IPS-20b (cell line): Measurements from ENCODE around the gene GGCX.
"Not testable (repeated sequence)": the region's sequence is repeated elsewhere in the genome, so short reads cannot be mapped to it uniquely, and the experiment has no call there.

Experiments
- H3K27ac ChIP-seq: one replicate; pipeline ENCODE4 v1.5.1; 2013; ENCODE audit warnings: low read length
- H3K27me3 ChIP-seq: 2 replicates; pipeline ENCODE4 v1.6.1; 2013; ENCODE audit warnings: mild to moderate bottlenecking, low read length, inconsistent platforms; ENCODE audit not compliant: insufficient read depth
- H3K36me3 ChIP-seq: 2 replicates; pipeline ENCODE4 v1.6.1; 2013; ENCODE audit warnings: low read depth, mild to moderate bottlenecking, inconsistent platforms, low read length, moderate library complexity; ENCODE audit not compliant: insufficient read depth
- H3K4me1 ChIP-seq: 2 replicates; pipeline ENCODE4 v1.6.1; 2013; ENCODE audit warnings: mild to moderate bottlenecking, control low read depth, inconsistent platforms, low read length, moderate library complexity; ENCODE audit not compliant: insufficient read depth
- H3K4me3 ChIP-seq: 2 replicates; pipeline ENCODE4 v1.5.1; 2013; ENCODE audit warnings: mild to moderate bottlenecking, low read length, inconsistent platforms
- H3K9ac ChIP-seq: 2 replicates; pipeline ENCODE4 v1.6.1; 2013; ENCODE audit warnings: low read depth, mild to moderate bottlenecking, inconsistent platforms, low read length, moderate library complexity
- H3K9me3 ChIP-seq: 2 replicates; pipeline ENCODE4 v1.6.1; 2013; ENCODE audit warnings: mild to moderate bottlenecking, low read depth, low read length, inconsistent platforms; ENCODE audit not compliant: insufficient read depth

Gene GGCX

GRCh38 chr2:85561280-85562212 lies at the start of gene GGCX:
Gene GGCX (minus strand): TSS chr2:85561493. CDS start chr2:85561428, 65 bp downstream.
- H3K27me3 ChIP-seq = no peaks in the 10 kb centered on the region
- peak within 1 kb of the TSS; percentile 89 for H3K27ac ChIP-seq
- peak within 1 kb of the TSS; percentile 95 for H3K9ac ChIP-seq
- H3K36me3 ChIP-seq = peaks cover 19% of the 10 kb centered on the region
- H3K9me3 ChIP-seq = no peaks in the 10 kb centered on the region
- H3K4me1 ChIP-seq = peaks cover 5% of the 10 kb centered on the region; the same call in 1 of the 2 replicates
- H3K4me3 ChIP-seq = peak within 1 kb of the TSS; percentile 86

- no peak overlapping the region for H3K9ac ChIP-seq
- peaks cover 25% of the 10 kb centered on the region for H3K36me3 ChIP-seq
- no peaks in the 10 kb centered on the region for H3K27me3 ChIP-seq
- no peaks in the 10 kb centered on the region for H3K9me3 ChIP-seq
- H3K4me1 ChIP-seq = no peaks in the 10 kb centered on the region
- H3K27ac ChIP-seq = no peak overlapping the region
- H3K4me3 ChIP-seq = no peak overlapping the region
Observed at GRCh38 chr2:85607268-85608215, 46.2 kb upstream of the GGCX start.

- Histone ChIP-seq H3K9ac (no peak overlapping the region), H3K27me3 (no peaks in the 10 kb centered on the region), H3K36me3 (peaks cover 25% of the 10 kb centered on the region), H3K4me1 (no peaks in the 10 kb centered on the region), H3K4me3 (no peak overlapping the region), H3K27ac (no peak overlapping the region), H3K9me3 (no peaks in the 10 kb centered on the region)
Observed at GRCh38 chr2:85606116-85606455, 44.8 kb upstream of the GGCX start.

- H3K9me3 ChIP-seq = no peaks in the 10 kb centered on the region
- no peaks in the 10 kb centered on the region for H3K4me1 ChIP-seq
- no peak overlapping the region for H3K4me3 ChIP-seq
- peaks cover 25% of the 10 kb centered on the region for H3K36me3 ChIP-seq
- no peaks in the 10 kb centered on the region for H3K27me3 ChIP-seq
- no peak overlapping the region for H3K9ac ChIP-seq
- no peak overlapping the region for H3K27ac ChIP-seq
Observed at GRCh38 chr2:85605406-85606115, 44.3 kb upstream of the GGCX start.

GRCh38 chr2:85604568-85605339 lies 43.5 kb upstream of the GGCX start:
- Histone ChIP-seq H3K9me3 (no peaks in the 10 kb centered on the region), H3K4me1 (no peaks in the 10 kb centered on the region), H3K4me3 (no peak overlapping the region), H3K9ac (no peak overlapping the region), H3K27ac (no peak overlapping the region), H3K27me3 (no peaks in the 10 kb centered on the region), H3K36me3 (peaks cover 21% of the 10 kb centered on the region)

GRCh38 chr2:85604133-85604444 lies 42.8 kb upstream of the GGCX start:
- H3K27ac ChIP-seq, H3K9ac ChIP-seq, H3K4me1 ChIP-seq, H3K9me3 ChIP-seq, H3K27me3 ChIP-seq: not testable (repeated sequence)
- Histone ChIP-seq H3K36me3 (peaks cover 23% of the 10 kb centered on the region), H3K4me3 (peak overlapping the region; percentile 44; the same call in 1 of the 2 replicates)

- no peaks in the 10 kb centered on the region for H3K9me3 ChIP-seq
- no peaks in the 10 kb centered on the region for H3K4me1 ChIP-seq
- peak within 1 kb of the TSS; percentile 40 for H3K27ac ChIP-seq
- H3K4me3 ChIP-seq = peak within 1 kb of the TSS; percentile 99
- peak within 1 kb of the TSS; percentile 88 for H3K9ac ChIP-seq
- H3K36me3 ChIP-seq = peaks cover 22% of the 10 kb centered on the region
- no peaks in the 10 kb centered on the region for H3K27me3 ChIP-seq
Observed at GRCh38 chr2:85602476-85603234, 41.4 kb upstream of the GGCX start, which contains the start of gene TMEM150A. Gene TMEM150A (minus strand): TSS chr2:85602698. CDS start chr2:85601948, 750 bp downstream.

- no peaks in the 10 kb centered on the region for H3K4me1 ChIP-seq
- peaks cover 28% of the 10 kb centered on the region for H3K36me3 ChIP-seq
- no peak overlapping the region for H3K27ac ChIP-seq
- H3K4me3 ChIP-seq = peak overlapping the region; percentile 99
- H3K9ac ChIP-seq = peak overlapping the region; percentile 88
- no peaks in the 10 kb centered on the region for H3K9me3 ChIP-seq
- no peaks in the 10 kb centered on the region for H3K27me3 ChIP-seq
Observed at GRCh38 chr2:85601771-85602475, 40.6 kb upstream of the GGCX start.

- Histone ChIP-seq H3K36me3 (peaks cover 33% of the 10 kb centered on the region), H3K27me3 (no peaks in the 10 kb centered on the region), H3K4me3 (peak overlapping the region; percentile 99), H3K27ac (no peak overlapping the region), H3K4me1 (peaks cover 3% of the 10 kb centered on the region; the same call in 1 of the 2 replicates), H3K9me3 (no peaks in the 10 kb centered on the region), H3K9ac (no peak overlapping the region)
Observed at GRCh38 chr2:85600951-85601770, 39.9 kb upstream of the GGCX start.
